Measurements from ENCODE around the gene CSKMT. TPM values are rescaled to one million over a fixed set of nuclear protein-coding genes. Genes with fewer than 3 reads are reported as not detected.
A peak's percentile ranks its signal among the peaks of the same experiment; 100 is the strongest.
"Not testable (repeated sequence)": the region's sequence is repeated elsewhere in the genome, so short reads cannot be mapped to it uniquely, and the experiment has no call there.

CSKMT gene
- total RNA-seq, 2 experiments from 2014 or later, result 11.0 to 18.2 TPM

DNA sequence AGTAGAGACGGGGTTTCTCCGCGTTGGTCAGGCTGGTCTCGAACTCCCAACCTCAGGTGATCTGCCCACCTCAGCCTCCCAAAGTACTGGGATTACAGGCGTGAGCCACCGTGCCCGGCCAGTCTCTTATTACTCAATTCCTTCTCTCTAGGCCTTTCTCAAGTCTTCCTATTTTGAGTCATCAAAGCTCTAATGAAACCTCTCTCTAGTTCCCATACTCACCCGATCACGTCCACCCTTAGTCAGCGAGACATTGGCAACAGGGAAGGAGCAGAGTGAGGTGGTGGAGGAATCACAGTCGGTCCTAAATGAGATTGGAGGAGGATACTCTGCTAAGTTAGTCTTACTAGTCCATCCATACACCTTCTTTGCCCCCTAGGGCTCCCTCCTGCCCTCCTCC lies 37.1 kb downstream of the CSKMT start:
- POLR2A ChIA-PET, result no interaction called here
- H3K4me1 Mint-ChIP-seq, result peaks cover 21% of the 10 kb centered on the region
- H3K9me3 Mint-ChIP-seq, result no peaks in the 10 kb centered on the region
- peaks cover 25% of the 10 kb centered on the region for H3K36me3 Mint-ChIP-seq (ENCODE audit: low read depth)
- CTCF ChIA-PET, result interaction anchor here (1.2 to 1.4 kb wide), 2 partner anchors 10 to 108 kb away, joined by 3 to 6 read pairs; no protein-coding TSS in a partner anchor
- no peak overlapping the region for H3K27ac Mint-ChIP-seq
- H3K4me3 Mint-ChIP-seq, result no peak overlapping the region
- no peaks in the 10 kb centered on the region for H3K27me3 Mint-ChIP-seq
- DNase-seq, result no peak

DNA sequence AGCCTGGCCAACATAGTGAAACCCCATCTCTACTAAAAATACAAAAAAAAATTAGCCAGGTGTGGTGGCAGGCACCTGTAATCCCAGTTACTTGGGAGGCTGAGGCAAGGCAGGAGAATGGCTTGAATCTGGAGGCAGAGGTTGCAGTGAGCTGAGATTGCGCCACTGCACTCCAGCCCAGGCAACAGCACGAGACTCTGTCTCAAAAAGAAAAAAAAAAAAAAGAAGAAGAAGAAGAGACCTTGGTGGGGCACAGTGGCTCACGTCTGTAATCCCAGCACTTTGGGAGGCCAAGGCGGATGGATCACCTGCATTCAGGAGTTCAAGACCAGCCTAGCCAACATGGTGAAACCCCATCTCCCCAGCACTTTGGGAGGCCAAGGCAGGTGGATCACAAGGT lies 38.8 kb downstream of the CSKMT start:
- CTCF ChIA-PET, result interaction anchor here (0.7 to 2.3 kb wide), 3 partner anchors 10 to 71 kb away, joined by 4 to 11 read pairs (median 4); no protein-coding TSS in a partner anchor
- Mint-ChIP-seq H3K36me3 (ENCODE audit: low read depth) (peaks cover 24% of the 10 kb centered on the region), H3K4me1 (peaks cover 38% of the 10 kb centered on the region)
- H3K27me3 Mint-ChIP-seq, DNase-seq, H3K9me3 Mint-ChIP-seq, H3K27ac Mint-ChIP-seq, POLR2A ChIA-PET, H3K4me3 Mint-ChIP-seq: not testable (repeated sequence)

DNA sequence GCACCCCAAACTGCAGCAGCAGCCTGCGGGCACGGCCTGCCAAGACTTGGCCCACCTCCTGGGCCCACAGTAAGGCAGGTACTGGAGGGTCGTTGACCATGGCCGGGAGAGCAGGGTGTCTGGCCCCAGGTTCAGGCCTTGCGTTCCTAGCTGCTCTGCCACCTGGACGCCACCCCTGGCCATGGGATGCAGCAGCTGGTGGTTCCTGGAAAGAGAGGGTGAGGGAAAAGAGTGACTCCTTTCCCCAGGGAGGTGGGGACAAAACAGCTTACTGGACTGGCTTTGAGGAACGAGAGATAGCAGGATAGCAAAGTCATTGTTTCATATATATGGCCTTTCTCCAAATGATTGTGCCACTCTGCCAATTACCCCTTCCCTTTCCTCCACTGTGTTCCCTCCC lies 40.3 kb downstream of the CSKMT start:
- Mint-ChIP-seq H3K36me3 (ENCODE audit: low read depth) (peaks cover 33% of the 10 kb centered on the region), H3K4me1 (peaks cover 44% of the 10 kb centered on the region), H3K4me3 (peak overlapping the region; percentile 88), H3K27me3 (no peaks in the 10 kb centered on the region), H3K27ac (peak overlapping the region; percentile 81), H3K9me3 (no peaks in the 10 kb centered on the region)
- POLR2A ChIA-PET, result interaction anchor here (0.7 kb wide), 1 partner anchor 21 kb away, joined by 3 read pairs; the partner anchor contains the start of gene HNRNPUL2
- CTCF ChIA-PET, result interaction anchor here (0.7 to 3.1 kb wide), 12 partner anchors 11 to 310 kb away, joined by 3 to 15 read pairs (median 3); partner anchors contain the start of genes TMEM179B, TUT1 and UBXN1
- no peak for DNase-seq

DNA sequence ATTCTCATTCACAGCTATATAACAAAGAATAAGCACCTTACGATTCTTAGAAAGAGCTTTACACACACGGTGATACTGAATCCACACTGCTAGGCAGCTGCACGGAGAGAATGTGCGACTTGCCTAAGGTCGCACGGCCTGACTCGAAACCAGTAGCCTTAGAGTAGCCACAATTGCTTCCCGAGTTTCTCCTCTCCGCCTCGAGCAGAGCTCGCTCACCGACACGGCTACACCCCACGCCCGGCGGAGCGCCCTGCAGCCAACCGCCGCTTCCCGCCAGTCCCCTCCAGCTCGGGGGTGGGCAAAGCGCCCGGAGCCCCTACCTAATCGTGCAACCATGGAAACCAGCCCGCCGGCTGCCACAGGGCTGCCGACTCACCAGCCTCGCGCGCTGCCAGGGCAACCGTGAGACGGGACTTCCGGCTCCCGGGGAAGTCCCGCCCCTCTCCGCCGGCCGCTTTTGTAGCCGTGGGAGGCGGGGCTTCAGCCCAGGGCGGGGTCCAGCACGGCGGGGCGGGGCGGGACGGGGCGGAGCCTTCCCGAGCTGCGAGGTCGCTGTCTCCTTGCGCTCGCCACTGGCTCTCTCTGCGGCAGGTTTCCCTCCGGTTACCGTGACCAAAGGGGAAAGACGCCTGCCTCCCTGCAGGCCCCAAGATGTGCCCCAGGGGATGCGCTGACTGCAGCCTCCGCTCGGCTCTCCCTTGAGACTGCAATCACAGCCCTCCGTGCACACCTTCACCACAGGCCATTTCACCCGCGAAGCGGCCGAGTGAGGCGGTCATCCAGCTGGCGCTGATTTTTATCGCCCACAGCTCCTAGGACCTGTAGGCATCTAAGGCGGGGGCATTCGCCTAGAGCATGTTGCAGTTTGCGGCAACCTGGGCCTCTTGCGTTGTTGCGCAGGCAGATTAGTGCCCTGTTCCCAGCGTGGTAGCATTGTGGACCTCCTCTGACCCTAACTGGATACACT lies 41.1 kb downstream of the CSKMT start:
- no peaks in the 10 kb centered on the region for H3K27me3 Mint-ChIP-seq
- ChIA-PET CTCF (interaction anchor here (0.7 to 3.1 kb wide), 17 partner anchors 9 to 311 kb away, joined by 3 to 15 read pairs (median 3); partner anchors contain the start of genes LBHD1, SLC3A2, TMEM179B and TUT1), POLR2A (interaction anchor here (0.6 to 0.7 kb wide), 2 partner anchors 21 to 34 kb away, joined by 3 read pairs; partner anchors contain the start of genes HNRNPUL2 and LBHD1)
- H3K27ac Mint-ChIP-seq, result peak overlapping the region; percentile 81
- peak; percentile 94 for DNase-seq
- peak overlapping the region; percentile 88 for H3K4me3 Mint-ChIP-seq
- peaks cover 34% of the 10 kb centered on the region for H3K36me3 Mint-ChIP-seq (ENCODE audit: low read depth)
- no peaks in the 10 kb centered on the region for H3K9me3 Mint-ChIP-seq
- H3K4me1 Mint-ChIP-seq, result peaks cover 49% of the 10 kb centered on the region

DNA sequence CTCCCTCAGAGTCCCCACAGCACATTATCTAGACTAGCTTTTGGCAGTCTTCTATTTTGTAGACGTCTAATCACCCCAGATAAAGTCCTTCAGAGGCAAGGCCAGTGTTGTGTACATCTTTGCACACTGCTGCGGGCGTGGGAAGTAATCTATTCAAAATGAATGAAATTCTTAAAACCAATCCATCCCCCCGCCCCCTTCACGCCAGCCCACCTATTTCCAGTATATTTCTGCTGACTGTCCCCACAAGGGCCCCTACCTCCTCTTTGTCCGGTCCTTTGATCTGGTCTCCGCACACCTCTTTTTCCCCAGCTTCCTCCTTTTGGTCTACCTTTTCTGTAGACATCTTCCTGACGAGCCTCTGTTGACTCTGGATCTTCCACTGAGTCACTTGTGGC lies 41.7 kb downstream of the CSKMT start:
- Mint-ChIP-seq H3K27me3 (no peaks in the 10 kb centered on the region), H3K27ac (peak overlapping the region; percentile 72), H3K9me3 (no peaks in the 10 kb centered on the region), H3K4me1 (peaks cover 53% of the 10 kb centered on the region), H3K4me3 (peak overlapping the region; percentile 88), H3K36me3 (ENCODE audit: low read depth) (peaks cover 32% of the 10 kb centered on the region)
- ChIA-PET CTCF (interaction anchor here (0.6 to 3.1 kb wide), 10 partner anchors 8 to 174 kb away, joined by 3 to 15 read pairs (median 4); partner anchors contain the start of genes LBHD1, SLC3A2, TMEM179B and UQCC3), POLR2A (interaction anchor here (0.6 kb wide), 1 partner anchor 35 kb away, joined by 3 read pairs; the partner anchor contains the start of gene LBHD1)
- no peak for DNase-seq

DNA sequence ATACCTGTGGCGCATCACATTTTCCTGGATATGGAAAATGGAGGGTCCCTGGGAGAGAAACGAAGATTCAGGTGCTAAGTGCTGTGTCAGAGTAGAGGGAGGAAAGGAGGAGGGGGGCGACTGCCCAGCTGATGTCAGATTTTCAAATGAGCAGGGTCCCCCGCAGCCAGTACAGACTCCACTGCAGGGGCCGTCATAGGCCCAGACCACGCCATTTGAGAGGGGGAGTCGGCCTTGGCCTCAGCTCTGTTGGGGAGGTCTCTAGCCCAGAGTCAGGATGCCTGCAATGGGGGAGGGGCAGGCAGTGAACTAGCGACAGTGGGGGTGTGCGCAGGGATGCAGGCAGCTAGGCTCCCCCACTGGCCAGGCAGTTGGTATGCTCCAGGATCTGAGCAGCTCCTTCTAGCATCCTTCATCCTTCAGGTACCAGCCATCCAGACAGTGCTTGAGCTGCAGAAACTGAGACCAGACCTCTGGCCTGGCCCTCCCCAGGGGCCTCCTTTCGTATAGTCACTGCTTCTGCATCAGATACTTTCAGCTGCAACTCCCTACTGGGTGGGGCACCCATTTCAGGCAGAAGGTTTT lies 42.3 kb downstream of the CSKMT start, which contains the start of the genes BSCL2 and GNG3:
BSCL2 (minus strand) TSS at position 148 of the 585 bp plus-strand sequence. CDS start 229 bp downstream, outside the sequence.
GNG3 (plus strand) TSS at position 400 of the 585 bp plus-strand sequence. CDS start 620 bp downstream, outside the sequence.
- H3K27me3 Mint-ChIP-seq, result no peaks in the 10 kb centered on the region
- POLR2A ChIA-PET, result no interaction called here
- H3K4me1 Mint-ChIP-seq, result peaks cover 57% of the 10 kb centered on the region
- peak within 1 kb of the TSS; percentile 93 for H3K27ac Mint-ChIP-seq
- peak; percentile 10 for DNase-seq
- CTCF ChIA-PET, result interaction anchor here (0.6 to 3.1 kb wide), 8 partner anchors 27 to 173 kb away, joined by 3 to 15 read pairs (median 4); partner anchors contain the start of genes LBHD1, SLC3A2, TMEM179B and UQCC3
- H3K9me3 Mint-ChIP-seq, result no peaks in the 10 kb centered on the region
- peaks cover 32% of the 10 kb centered on the region for H3K36me3 Mint-ChIP-seq (ENCODE audit: low read depth)
- peak within 1 kb of the TSS; percentile 88 for H3K4me3 Mint-ChIP-seq

DNA sequence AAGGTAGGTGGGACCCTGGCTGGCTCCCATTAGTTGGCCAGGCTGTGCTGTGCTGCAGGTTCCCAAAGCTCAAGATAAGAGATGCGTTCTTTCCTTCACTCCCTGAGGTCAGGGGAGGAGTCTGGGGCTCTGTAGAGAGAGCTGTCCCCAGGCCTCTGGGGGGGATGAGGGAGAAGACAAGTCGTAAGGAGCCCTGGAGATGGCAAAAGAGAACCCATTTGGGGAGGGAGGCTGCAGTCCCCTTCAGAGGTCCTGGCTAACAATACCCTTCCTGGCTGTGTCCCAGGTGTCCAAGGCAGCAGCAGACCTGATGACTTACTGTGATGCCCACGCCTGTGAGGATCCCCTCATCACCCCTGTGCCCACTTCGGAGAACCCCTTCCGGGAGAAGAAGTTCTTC lies 43.3 kb downstream of the CSKMT start:
- ChIA-PET POLR2A (interaction anchor here (0.7 kb wide), 1 partner anchor 1159 kb away, joined by 3 read pairs; no protein-coding TSS in a partner anchor), CTCF (interaction anchor here (0.6 to 3.1 kb wide), 13 partner anchors 8 to 284 kb away, joined by 3 to 15 read pairs (median 3); partner anchors contain the start of genes B3GAT3, SLC3A2, TMEM179B and TUT1)
- peak overlapping the region; percentile 79 for H3K4me3 Mint-ChIP-seq
- no peaks in the 10 kb centered on the region for H3K9me3 Mint-ChIP-seq
- H3K4me1 Mint-ChIP-seq, result peaks cover 67% of the 10 kb centered on the region
- no peak for DNase-seq
- no peaks in the 10 kb centered on the region for H3K27me3 Mint-ChIP-seq
- peaks cover 39% of the 10 kb centered on the region for H3K36me3 Mint-ChIP-seq (ENCODE audit: low read depth)
- H3K27ac Mint-ChIP-seq, result peak overlapping the region; percentile 93

DNA sequence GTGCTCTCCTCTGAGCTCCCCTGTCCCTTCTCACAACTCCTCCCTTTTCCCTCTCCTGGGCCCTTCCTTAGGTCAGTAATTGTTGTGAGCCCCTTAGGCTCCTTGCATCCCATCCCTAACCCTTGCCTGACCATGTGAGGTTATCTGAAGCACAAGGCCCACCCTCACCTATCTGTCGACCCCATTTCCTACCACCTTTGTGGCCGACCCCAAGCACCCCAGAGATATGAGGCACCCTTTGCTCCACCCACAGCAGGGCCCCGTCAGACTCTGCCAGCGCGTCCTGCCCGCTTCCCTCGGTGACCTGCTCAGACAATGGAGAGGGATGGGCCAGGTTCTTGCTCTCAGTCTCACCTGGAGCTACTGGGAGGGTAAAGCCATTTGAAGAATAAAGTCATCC lies 43.7 kb downstream of the CSKMT start:
- H3K4me3 Mint-ChIP-seq, result peak overlapping the region; percentile 79
- POLR2A ChIA-PET, result interaction anchor here (0.7 to 1.0 kb wide), 4 partner anchors 19 to 1158 kb away, joined by 3 to 4 read pairs (median 3); partner anchors contain the start of genes HNRNPUL2 and SLC3A2
- H3K9me3 Mint-ChIP-seq, result no peaks in the 10 kb centered on the region
- CTCF ChIA-PET, result interaction anchor here (0.6 to 2.5 kb wide), 13 partner anchors 9 to 284 kb away, joined by 3 to 10 read pairs (median 3); partner anchors contain the start of genes B3GAT3, SLC3A2 and TUT1
- peaks cover 71% of the 10 kb centered on the region for H3K4me1 Mint-ChIP-seq
- peaks cover 42% of the 10 kb centered on the region for H3K36me3 Mint-ChIP-seq (ENCODE audit: low read depth)
- H3K27me3 Mint-ChIP-seq, result no peaks in the 10 kb centered on the region
- peak; percentile 60 for DNase-seq
- H3K27ac Mint-ChIP-seq, result peak overlapping the region; percentile 93

DNA sequence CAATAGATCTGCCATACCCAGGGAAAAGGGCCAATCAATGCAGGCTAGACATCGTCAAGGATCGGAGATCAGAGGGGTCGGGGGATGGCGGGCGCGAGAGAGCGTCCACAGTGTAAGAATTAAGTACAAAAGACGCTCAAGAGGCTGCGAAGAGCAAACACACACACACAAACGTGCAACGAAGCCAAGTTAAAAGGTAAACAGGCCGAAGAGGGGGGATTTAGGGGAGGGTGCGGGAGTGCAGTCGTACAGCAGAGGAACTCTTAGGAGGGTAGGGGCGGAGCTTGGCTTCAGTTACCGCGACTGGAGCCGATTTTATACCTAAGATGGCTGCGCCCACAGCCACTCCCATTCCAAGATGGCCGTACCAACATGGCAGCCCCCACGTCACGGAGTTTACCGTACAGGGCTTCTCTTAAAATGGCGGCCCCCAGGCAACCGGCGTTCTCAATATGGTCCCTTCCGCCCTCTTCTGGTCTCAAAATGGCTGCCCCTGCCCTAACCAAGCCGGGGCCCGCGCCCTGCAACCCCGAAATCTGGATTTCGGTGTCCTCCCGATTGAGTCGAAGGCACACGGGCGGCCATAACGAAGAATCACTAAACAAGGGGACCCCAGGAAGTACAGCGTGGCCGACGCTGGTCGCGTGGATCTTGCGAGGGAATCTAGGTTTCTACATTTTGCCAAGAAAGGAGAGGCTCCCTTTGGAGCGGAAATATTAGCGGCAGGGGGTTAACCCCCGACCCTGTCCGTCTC lies 44.3 kb downstream of the CSKMT start:
- ChIA-PET POLR2A (interaction anchor here (0.6 to 1.0 kb wide), 5 partner anchors 18 to 1158 kb away, joined by 3 to 4 read pairs (median 3); partner anchors contain the start of genes HNRNPUL2, SLC3A2 and ZBTB3), CTCF (interaction anchor here (0.6 to 2.5 kb wide), 12 partner anchors 9 to 315 kb away, joined by 3 to 10 read pairs (median 3); partner anchors contain the start of genes HNRNPUL2 and TUT1)
- peak overlapping the region; percentile 79 for H3K4me3 Mint-ChIP-seq
- DNase-seq, result peak; percentile 98
- H3K27me3 Mint-ChIP-seq, result no peaks in the 10 kb centered on the region
- peak overlapping the region; percentile 93 for H3K27ac Mint-ChIP-seq
- peaks cover 78% of the 10 kb centered on the region for H3K4me1 Mint-ChIP-seq
- peaks cover 47% of the 10 kb centered on the region for H3K36me3 Mint-ChIP-seq (ENCODE audit: low read depth)
- no peaks in the 10 kb centered on the region for H3K9me3 Mint-ChIP-seq

DNA sequence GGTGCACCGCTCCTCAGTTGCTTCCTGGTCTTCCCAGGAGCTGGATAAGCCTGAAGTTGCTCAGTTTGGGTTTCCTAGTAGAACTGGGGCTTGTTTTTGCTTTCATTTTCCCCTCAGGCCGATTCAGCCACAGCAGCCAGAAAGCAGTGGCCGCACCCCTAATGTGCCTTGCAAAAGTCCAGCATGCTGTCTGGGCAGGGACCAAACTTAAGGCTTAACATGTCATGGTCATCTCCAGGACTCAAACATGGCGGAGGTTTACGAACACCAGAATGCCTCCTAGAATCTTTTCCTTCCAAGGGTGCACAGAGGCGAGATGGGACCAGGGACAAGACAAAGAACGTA lies 44.9 kb downstream of the CSKMT start:
- Mint-ChIP-seq H3K4me1 (peaks cover 82% of the 10 kb centered on the region), H3K9me3 (no peaks in the 10 kb centered on the region), H3K27me3 (no peaks in the 10 kb centered on the region), H3K36me3 (ENCODE audit: low read depth) (peaks cover 51% of the 10 kb centered on the region), H3K4me3 (peak overlapping the region; percentile 79), H3K27ac (peak overlapping the region; percentile 93)
- POLR2A ChIA-PET, result interaction anchor here (0.6 to 1.0 kb wide), 3 partner anchors 44 to 171 kb away, joined by 3 to 4 read pairs (median 3); partner anchors contain the start of genes SLC3A2 and ZBTB3
- CTCF ChIA-PET, result interaction anchor here (1.0 to 2.5 kb wide), 6 partner anchors 17 to 315 kb away, joined by 3 to 10 read pairs (median 4); partner anchors contain the start of genes HNRNPUL2 and TUT1
- peak; percentile 39 for DNase-seq

DNA sequence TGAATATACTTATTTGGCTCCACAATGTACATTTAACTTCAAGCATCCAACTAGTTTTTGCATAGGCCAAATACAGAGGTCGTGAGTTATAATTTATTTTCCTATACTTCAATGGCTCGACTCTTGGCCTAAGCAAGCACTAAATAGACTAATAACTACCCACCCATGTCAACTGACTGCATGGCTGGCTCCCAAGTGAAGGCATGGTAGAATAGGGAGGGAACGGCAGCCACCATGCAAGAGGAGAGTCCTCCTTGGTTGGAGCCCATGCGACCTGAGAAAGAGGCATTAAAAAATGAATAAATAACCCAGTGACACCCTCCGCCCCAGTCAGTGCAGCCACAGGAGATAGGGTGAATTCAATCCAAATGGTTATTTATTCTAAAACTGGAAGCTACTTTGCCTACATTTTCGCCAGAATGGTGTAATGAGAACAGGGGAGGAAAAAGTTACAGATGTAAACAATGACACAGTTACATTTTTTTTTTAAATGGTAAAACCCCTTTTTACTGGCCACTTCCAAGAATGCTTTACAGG lies 47.2 kb downstream of the CSKMT start:
- ChIA-PET CTCF (interaction anchor here (0.6 to 1.0 kb wide), 2 partner anchors 75 to 119 kb away, joined by 3 to 7 read pairs; no protein-coding TSS in a partner anchor), POLR2A (no interaction called here)
- H3K27me3 Mint-ChIP-seq, result no peaks in the 10 kb centered on the region
- peak overlapping the region; percentile 56 for H3K4me3 Mint-ChIP-seq
- peaks cover 65% of the 10 kb centered on the region for H3K36me3 Mint-ChIP-seq (ENCODE audit: low read depth)
- no peaks in the 10 kb centered on the region for H3K9me3 Mint-ChIP-seq
- peaks cover 79% of the 10 kb centered on the region for H3K4me1 Mint-ChIP-seq
- DNase-seq, result no peak
- peak overlapping the region; percentile 93 for H3K27ac Mint-ChIP-seq
